ENCODE measurements around the gene UBE2R2. TPM values are rescaled to one million over a fixed set of nuclear protein-coding genes. Genes with fewer than 3 reads are reported as not detected.

Gene UBE2R2
- total and polyA plus RNA-seq, 8 donors, result 13.3 to 44.8 (median 34.6) TPM

GRCh38 chr9:33877727-33878489 lies 60.9 kb downstream of the UBE2R2 start:
- no peaks in the 10 kb centered on the region for H3K36me3 ChIP-seq
- H3K4me1 ChIP-seq, result peaks cover 11 to 27% (median 11%) of the 10 kb centered on the region in 3 donors
- peak in 1 of 4 donors; percentile 6 for ATAC-seq
- H3K27me3 ChIP-seq, result no peaks in the 10 kb centered on the region
- no peak overlapping the region for H3K4me3 ChIP-seq
- FAIRE-seq, result no peak
- no peak overlapping the region for H3K27ac ChIP-seq
- WGBS, 2 donors, result 58 to 67% methylated on average over 10 of the region's 10 CpGs
- intact Hi-C loops (cut with DNase I), result no loop called here
- TF ChIP-seq, protein P1, sequence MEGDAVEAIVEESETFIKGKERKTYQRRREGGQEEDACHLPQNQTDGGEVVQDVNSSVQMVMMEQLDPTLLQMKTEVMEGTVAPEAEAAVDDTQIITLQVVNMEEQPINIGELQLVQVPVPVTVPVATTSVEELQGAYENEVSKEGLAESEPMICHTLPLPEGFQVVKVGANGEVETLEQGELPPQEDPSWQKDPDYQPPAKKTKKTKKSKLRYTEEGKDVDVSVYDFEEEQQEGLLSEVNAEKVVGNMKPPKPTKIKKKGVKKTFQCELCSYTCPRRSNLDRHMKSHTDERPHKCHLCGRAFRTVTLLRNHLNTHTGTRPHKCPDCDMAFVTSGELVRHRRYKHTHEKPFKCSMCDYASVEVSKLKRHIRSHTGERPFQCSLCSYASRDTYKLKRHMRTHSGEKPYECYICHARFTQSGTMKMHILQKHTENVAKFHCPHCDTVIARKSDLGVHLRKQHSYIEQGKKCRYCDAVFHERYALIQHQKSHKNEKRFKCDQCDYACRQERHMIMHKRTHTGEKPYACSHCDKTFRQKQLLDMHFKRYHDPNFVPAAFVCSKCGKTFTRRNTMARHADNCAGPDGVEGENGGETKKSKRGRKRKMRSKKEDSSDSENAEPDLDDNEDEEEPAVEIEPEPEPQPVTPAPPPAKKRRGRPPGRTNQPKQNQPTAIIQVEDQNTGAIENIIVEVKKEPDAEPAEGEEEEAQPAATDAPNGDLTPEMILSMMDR (IDR thresholded peaks at IDR 0.05), result no peak
- no peak for DNase-seq
- no peaks in the 10 kb centered on the region for H3K9me3 ChIP-seq

DNA sequence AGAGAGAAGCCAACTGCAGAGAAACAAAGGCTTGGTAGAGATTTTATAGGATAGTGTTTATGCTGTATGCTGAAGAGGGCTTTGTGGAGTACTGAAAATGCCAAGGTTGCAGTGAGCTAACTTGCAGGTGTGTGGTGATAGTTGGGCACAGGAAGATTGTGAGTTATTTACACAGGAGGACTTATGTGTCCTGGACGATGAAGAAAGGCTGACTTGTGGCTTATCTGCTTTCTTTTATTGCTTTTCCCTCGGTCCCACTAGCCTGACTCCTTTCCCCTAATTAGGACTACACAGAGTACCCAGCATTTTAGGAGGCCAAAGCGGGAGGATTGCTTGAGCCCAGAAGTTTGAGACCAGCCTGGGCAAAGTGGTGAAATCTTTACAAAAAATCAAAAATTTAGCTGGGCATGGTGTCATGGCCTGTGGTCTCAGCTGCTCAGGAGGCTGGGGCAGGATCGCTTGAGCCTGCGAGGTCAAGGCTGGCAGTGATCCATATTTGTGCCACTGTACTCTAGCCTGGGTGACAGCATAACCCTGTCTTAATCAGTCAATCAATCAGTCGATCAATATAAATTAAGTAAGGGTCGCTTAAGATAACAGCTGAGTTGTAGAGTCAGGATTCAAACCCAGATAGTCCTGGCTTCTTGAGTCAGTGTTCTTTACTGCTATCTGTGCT lies 61.9 kb downstream of the UBE2R2 start:
- Histone ChIP-seq H3K9me3 (no peaks in the 10 kb centered on the region), H3K27me3 (no peaks in the 10 kb centered on the region), H3K27ac (no peak overlapping the region), H3K4me3 (no peak overlapping the region), H3K4me1 (peaks cover 11 to 27% (median 11%) of the 10 kb centered on the region in 3 donors), H3K36me3 (no peaks in the 10 kb centered on the region)
- TF ChIP-seq, protein P1 (IDR thresholded peaks at IDR 0.05), result no peak
- intact Hi-C loops (cut with DNase I), result no loop called here
- WGBS, 2 donors, result 24 to 36% methylated on average over 7 of the region's 7 CpGs
- peak; percentile 51 to 68 (median 63) for ATAC-seq
- no peak for FAIRE-seq
- DNase-seq, result no peak

GRCh38 chr9:33880211-33881089 lies 63.5 kb downstream of the UBE2R2 start:
- TF ChIP-seq, protein P1 (IDR thresholded peaks at IDR 0.05), result no peak
- DNase-seq (no peak), FAIRE-seq (no peak), ATAC-seq (no peak)
- Histone ChIP-seq H3K4me3 (no peak overlapping the region), H3K27me3 (no peaks in the 10 kb centered on the region), H3K27ac (no peak overlapping the region), H3K9me3 (no peaks in the 10 kb centered on the region), H3K36me3 (no peaks in the 10 kb centered on the region), H3K4me1 (peaks cover 23 to 39% (median 24%) of the 10 kb centered on the region in 3 donors)
- 80 to 85% methylated on average over 8 of the region's 8 CpGs for WGBS, 2 donors
- intact Hi-C loops (cut with DNase I), result no loop called here

DNA sequence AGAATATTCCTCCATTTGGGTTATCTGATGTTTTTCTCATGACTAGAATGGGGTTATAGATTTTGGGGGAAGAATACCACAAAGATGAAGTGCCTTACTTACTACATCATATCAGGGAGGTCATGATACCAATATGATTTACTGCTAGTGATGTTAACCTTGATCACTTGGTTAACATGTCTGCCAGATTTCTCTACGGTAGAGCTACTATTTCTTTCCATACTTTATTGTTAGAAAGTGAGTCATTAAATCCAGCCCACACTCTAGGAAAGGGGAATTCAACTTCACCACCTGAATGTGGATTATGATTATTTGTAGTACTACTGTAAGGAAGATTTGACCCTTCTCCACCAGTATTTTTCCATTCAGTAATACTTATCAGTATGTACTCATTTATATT lies 64.7 kb downstream of the UBE2R2 start:
- Histone ChIP-seq H3K27ac (no peak overlapping the region), H3K4me3 (no peak overlapping the region), H3K4me1 (peaks cover 29 to 51% (median 31%) of the 10 kb centered on the region in 3 donors), H3K27me3 (no peaks in the 10 kb centered on the region), H3K9me3 (no peaks in the 10 kb centered on the region), H3K36me3 (no peaks in the 10 kb centered on the region)
- ATAC-seq, result peak in 2 of 4 donors; percentile 5 to 29
- TF ChIP-seq, protein P1 (IDR thresholded peaks at IDR 0.05), result no peak
- no peak for DNase-seq
- intact Hi-C loops (cut with DNase I), result no loop called here
- FAIRE-seq, result no peak
- WGBS, 2 donors, result 13 to 14% methylated on average over 1 of the region's 1 CpG
